HFF-Myc (cell line): ENCODE results near the gene KHDC3L.
"Not testable (repeated sequence)": the region's sequence is repeated elsewhere in the genome, so short reads cannot be mapped to it uniquely, and the experiment has no call there.

ENCODE experiments used
- DNase-seq: peaks from one replicate; pipeline ENCODE4 v3.0.0-alpha.2; 2011; ENCODE audit warnings: low read depth; ENCODE audit errors: extremely low read depth
- H3K4me3 ChIP-seq: replicated peaks from 2 replicates; pipeline ENCODE4 v1.5.1; 2011; ENCODE audit warnings: low read depth, mild to moderate bottlenecking, control low read depth, low read length
- TF ChIP-seq, protein P1 (sequence below): IDR thresholded peaks from 2 replicates; pipeline ENCODE4 v1.5.1; 2012; ENCODE audit warnings: mild to moderate bottlenecking, low read depth, low read length, control low read depth; ENCODE audit errors: missing control alignments

KHDC3L gene

DNA sequence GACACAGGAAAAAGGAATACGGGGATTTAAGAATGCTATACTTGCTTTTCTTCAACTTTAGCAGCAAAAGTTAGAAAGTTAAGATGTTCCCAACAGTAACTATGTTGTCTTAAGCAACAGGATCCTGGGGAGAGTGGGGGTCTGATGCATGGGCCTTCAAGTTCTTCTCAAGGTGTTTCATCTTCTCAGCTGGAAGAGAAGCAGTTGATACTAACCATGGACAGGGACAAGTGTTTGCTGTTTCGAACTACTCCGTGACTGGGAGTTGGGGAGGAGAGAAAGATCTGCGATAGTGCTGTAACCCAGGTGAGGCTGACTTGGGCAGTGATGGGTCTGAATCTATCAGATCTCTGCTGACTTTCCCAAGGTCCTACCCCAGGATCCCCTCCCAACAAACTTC, 6.2 kb downstream of the KHDC3L start:
- no peak overlapping the region for H3K4me3 ChIP-seq
- TF ChIP-seq, protein P1, sequence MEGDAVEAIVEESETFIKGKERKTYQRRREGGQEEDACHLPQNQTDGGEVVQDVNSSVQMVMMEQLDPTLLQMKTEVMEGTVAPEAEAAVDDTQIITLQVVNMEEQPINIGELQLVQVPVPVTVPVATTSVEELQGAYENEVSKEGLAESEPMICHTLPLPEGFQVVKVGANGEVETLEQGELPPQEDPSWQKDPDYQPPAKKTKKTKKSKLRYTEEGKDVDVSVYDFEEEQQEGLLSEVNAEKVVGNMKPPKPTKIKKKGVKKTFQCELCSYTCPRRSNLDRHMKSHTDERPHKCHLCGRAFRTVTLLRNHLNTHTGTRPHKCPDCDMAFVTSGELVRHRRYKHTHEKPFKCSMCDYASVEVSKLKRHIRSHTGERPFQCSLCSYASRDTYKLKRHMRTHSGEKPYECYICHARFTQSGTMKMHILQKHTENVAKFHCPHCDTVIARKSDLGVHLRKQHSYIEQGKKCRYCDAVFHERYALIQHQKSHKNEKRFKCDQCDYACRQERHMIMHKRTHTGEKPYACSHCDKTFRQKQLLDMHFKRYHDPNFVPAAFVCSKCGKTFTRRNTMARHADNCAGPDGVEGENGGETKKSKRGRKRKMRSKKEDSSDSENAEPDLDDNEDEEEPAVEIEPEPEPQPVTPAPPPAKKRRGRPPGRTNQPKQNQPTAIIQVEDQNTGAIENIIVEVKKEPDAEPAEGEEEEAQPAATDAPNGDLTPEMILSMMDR = no peak
- DNase-seq = no peak

- TF ChIP-seq, protein P1 = no peak
- DNase-seq = no peak
- H3K4me3 ChIP-seq = no peak overlapping the region
These were observed 6.7 kb downstream of the KHDC3L start for GRCh38 chr6:73369157-73369556.

DNA sequence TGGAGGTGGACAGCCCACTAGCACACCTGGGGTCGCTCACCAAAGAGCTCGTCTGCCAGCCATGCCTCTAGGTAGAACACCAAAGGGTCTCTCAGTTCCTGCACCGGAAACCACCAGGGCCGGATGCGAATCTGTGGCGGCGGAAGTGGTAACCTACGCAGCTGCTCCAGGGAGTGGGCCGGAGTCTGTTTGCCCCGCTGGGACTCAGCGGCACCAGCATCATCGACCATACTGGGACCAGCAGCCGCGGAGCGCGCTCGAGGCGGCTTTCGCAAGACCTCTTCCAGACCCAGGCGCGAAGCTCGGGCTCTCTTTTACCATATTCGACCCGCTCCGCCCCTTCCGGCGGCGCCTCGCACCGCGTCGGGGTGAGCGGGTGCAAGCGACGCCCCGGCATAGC, 7.1 kb downstream of the KHDC3L start, which contains the start of gene OOEP:
Gene OOEP, minus strand, starts transcription at position 335 of the 400 bp plus-strand sequence. Its CDS starts 105 bp downstream, at position 230.
- DNase-seq = no peak
- no peak within 1 kb of the TSS for H3K4me3 ChIP-seq
- TF ChIP-seq, protein P1 = no peak

GRCh38 chr6:73371984-73372383, 9.5 kb downstream of the KHDC3L start:
- no peak for DNase-seq
- no peak overlapping the region for H3K4me3 ChIP-seq
- TF ChIP-seq, protein P1 = no peak

DNA sequence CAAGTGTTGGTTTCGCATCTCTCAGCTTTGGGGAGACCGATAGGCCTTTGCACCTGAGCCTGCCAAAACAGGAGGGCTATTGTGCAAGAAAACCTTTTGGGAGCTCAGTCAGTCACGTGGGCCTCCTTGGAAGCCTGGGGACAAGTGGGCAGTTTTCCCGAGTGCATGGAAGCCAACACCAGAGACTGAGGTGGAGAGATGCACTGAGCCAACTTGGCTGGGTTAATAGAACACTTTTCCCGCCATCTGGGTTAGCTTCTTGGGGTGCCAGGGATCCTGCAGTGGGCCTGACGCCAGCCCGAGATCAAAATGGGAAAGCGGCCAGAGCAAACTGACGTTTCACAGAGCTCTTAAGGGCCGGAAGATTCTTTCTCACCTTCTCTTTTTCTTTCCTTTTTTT, 10.1 kb downstream of the KHDC3L start:
- TF ChIP-seq, protein P1 = no peak
- no peak overlapping the region for H3K4me3 ChIP-seq
- DNase-seq = no peak

- no peak overlapping the region for H3K4me3 ChIP-seq
- DNase-seq = no peak
- TF ChIP-seq, protein P1 = no peak
These were observed 12.8 kb downstream of the KHDC3L start for GRCh38 chr6:73375216-73375615.

- no peak for DNase-seq
- TF ChIP-seq, protein P1 = no peak
- no peak overlapping the region for H3K4me3 ChIP-seq
These were observed 14.8 kb downstream of the KHDC3L start for GRCh38 chr6:73377225-73377624.

- not testable (repeated sequence) for DNase-seq, H3K4me3 ChIP-seq
These were observed 19.1 kb downstream of the KHDC3L start for GRCh38 chr6:73381531-73381930.
